NCI-H2029 (cell line): ENCODE measurements around the gene SSH2.

ENCODE experiments used
- DNase-seq: peaks from one replicate; lab custom pipeline; 2025; lab: John Stamatoyannopoulos, UW

Gene SSH2

GRCh38 chr17:29589524-29590410 lies 340.3 kb downstream of the SSH2 start, which contains the start of gene GIT1:
Gene GIT1, minus strand, starts transcription at chr17:29589648. Its CDS starts 270 bp downstream, at chr17:29589378.
- peak; percentile 72 for DNase-seq

- no peak for DNase-seq
Measured at GRCh38 chr17:29588562-29589411, 341.2 kb downstream of the SSH2 start.

- DNase-seq, result no peak
Measured at GRCh38 chr17:29588017-29588561, 341.9 kb downstream of the SSH2 start.

GRCh38 chr17:29587591-29587990 lies 342.4 kb downstream of the SSH2 start:
- no peak for DNase-seq

GRCh38 chr17:29586676-29587469 lies 343.2 kb downstream of the SSH2 start:
- no peak for DNase-seq

GRCh38 chr17:29585080-29585751 lies 344.8 kb downstream of the SSH2 start:
- no peak for DNase-seq

DNA sequence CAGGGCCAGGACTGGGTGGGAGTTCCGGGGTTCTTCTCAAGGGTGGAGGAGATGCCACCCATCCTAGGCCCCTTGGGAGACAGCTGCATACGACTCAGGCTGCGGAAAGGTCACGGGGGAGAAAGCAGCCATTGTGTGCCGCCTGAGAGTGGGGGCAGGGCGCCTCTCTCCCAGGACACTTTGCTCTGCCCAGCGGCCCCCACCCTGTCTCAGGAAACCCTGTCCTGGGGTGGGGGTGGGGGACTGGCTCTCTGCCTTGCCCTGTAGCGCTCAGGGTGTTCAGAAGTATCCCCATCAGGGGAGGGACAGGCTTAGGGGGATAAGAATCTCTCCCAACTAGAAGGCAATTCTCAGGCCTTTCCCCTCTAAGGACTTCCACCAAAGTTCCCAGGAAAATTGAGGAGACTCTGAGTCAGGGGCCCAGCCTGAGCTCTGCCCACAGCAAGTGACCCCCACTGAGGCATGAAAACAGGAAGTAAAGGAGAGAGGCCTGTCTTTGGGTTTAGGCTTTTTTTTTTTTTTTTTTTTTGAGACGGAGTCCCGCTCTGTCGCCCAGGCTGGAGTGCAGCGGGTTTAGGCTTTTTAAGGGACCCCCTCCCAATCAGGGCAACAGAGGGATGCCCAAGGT lies 345.5 kb downstream of the SSH2 start:
- DNase-seq, result no peak

- DNase-seq, result no peak
Measured at GRCh38 chr17:29583324-29584248, 346.4 kb downstream of the SSH2 start.

GRCh38 chr17:29582772-29583171 lies 347.3 kb downstream of the SSH2 start:
- no peak for DNase-seq

- DNase-seq, result no peak
Measured at GRCh38 chr17:29582254-29582765, 347.7 kb downstream of the SSH2 start.

DNA sequence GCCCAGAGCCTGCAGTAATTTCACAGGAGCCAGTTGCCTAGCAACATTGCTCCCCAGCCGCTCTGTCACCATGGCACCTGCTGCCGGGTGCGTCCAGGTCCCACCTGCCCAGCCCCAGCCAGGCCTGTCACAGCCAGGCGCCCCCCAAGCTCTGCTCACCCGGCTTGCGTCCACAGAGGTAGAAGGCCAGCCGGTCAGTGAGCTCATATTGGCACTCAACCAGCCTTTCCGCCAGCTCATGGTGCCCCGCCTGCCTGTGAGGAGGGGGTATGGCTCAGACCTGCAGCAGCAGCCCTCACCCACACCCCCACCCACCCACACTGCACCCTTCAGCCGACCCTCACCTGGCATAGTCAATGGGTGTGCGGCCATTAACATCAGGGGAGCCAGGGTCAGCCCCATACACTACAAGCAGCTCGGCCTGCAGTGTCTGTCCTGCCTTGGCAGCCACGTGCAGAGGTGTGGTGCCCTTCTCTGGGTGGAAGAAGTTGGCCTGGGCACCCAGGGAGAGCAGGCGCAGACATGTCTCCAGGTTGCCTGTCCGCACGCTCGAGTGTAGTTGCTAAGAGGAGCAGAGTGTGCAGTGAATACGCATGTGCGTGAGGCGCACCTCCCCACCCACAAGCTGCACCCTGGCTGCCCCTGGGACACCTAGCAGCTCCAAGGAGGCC lies 348.3 kb downstream of the SSH2 start:
- no peak for DNase-seq

DNA sequence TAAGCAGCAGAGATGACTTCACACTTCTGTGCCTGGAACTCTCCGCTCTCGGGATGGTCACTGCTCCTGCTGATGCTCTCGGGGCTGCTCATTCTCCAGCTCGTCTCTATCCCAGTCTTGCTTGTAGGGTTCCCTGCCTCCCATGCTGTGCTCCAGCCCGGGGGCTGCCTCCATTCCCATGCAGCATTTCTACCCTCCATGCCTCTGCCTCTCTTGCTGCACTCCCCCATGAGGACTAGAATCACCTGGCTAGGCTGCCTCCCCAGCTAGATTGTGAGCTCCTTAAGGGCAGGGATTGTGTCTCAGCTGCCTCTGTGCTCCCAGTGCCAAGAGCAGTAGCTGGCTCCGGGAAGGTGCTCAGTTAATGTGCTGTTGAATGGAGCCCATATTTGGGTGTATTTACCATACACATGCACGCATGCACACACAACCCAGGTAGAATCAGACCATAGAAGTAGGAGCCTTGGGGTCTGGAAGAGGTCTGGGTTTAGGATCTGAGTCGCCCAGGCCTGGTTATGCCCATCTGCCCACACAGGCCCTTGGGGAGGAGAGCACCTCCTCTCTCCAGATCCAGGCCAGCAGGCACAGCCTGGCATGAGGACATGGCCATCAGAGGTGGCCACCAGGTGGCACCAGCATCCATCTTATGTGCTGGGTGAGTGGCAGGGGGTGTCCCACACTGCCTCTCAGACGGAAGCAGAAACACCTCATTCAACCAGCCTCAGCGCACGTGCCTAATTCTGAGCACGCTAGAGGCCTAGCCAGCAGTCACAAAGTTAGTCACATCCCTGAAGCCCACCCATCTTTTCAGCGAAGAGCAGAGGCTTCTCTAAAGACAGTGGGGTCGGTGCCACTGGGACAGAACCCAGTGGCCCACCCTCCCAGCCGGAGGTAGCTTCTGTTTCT lies 349.9 kb downstream of the SSH2 start:
- DNase-seq, result peak; percentile 63

DNA sequence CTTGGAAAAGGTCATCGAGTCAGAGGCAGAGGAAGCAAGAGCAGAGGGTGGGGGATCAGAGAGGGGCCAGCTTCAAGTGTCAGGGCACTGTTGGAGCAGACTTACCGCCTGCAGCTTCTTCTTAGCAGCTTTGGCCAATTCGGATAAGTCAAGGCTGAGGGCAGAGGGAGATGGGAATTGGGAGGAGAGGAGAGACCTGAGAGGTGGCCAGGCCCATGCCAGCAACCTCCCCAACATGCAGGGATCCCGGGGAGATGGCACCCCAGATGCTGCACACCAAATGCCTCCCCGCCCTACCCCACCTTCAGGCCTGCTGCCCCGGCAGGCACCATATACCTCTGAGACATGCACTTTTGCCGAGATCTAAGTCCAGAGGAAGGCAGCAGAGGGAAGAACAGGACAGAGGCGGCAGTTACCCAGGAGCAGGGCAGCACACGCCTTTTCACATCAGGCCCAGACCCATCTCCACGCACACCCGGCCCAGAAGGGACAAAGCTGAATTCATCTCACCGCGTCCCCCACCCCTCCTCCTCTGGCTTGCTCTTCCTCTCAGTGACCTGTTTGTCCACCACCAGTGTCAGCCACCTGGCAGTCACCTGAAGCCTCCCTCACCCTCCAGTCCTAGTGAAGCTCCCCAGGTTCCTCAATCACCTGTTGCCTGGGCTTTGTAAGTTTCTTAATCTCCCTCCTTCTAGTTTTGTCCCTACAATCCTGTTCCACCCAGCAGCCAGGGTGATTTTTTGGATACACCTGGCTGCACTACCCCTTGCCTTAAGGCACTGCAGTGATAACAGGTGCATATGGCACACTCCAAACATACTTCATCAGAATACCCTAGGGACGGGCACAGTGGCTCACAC lies 351.2 kb downstream of the SSH2 start:
- DNase-seq, result no peak

- DNase-seq, result no peak
Measured at GRCh38 chr17:29577385-29578211, 352.4 kb downstream of the SSH2 start.

GRCh38 chr17:29577001-29577370 lies 353.0 kb downstream of the SSH2 start:
- no peak for DNase-seq
